Loucy (cell line): Measurements from ENCODE around the gene PHACTR1.

Experiments
- CTCF ChIP-seq: fragments of 200-600 bp; sonication (generic); conservative IDR thresholded peaks from 2 replicates; pipeline ENCODE4 v1.5.1; 2014; ENCODE audit warnings: mild to moderate bottlenecking, antibody characterized with exemption, low read length
- EZH2phosphoT487 ChIP-seq: fragments of 200-600 bp; IDR thresholded peaks from 2 replicates; pipeline ENCODE4 v1.6.1; 2018; ENCODE audit warnings: antibody characterized with exemption, mild to moderate bottlenecking, moderate library complexity, borderline replicate concordance

GRCh38 chr6:13116155-13116554 is 399.6 kb downstream of the PHACTR1 start:
- no peak for TF ChIP-seq CTCF
- no peak for TF ChIP-seq EZH2phosphoT487
